Keratinocyte (primary cell): ENCODE results near the gene RDH16. TPM values are rescaled to one million over a fixed set of nuclear protein-coding genes. Genes with fewer than 3 reads are reported as not detected.
"Not testable (repeated sequence)": the region's sequence is repeated elsewhere in the genome, so short reads cannot be mapped to it uniquely, and the experiment has no call there.

ENCODE experiments used
- DNase-seq: peaks from one replicate; pipeline ENCODE4 v3.0.0-alpha.2; 2011; ENCODE audit warnings: low read depth, missing footprints, low spot score
- FAIRE-seq: peaks from 2 replicates; lab custom pipeline; 2011; peaks lifted over from hg19 to GRCh38; lab: Jason Lieb, UNC
- H2AFZ ChIP-seq: 2 replicates; pipeline ENCODE4 v1.6.0; 2012; ENCODE audit warnings: low read length, control low read depth, inconsistent platforms; ENCODE audit not compliant: control insufficient read depth
- H3K27ac ChIP-seq: 2 replicates; pipeline ENCODE4 v1.5.1; 2011; ENCODE audit warnings: low read length; ENCODE audit not compliant: control insufficient read depth, insufficient read depth
- H3K27me3 ChIP-seq: 3 replicates; pipeline ENCODE4 v1.6.0; 2011; ENCODE audit warnings: low read length; ENCODE audit not compliant: control insufficient read depth, insufficient read depth; ENCODE audit errors: extremely low read depth
- H3K36me3 ChIP-seq, 2 experiments: 2 replicates in 1 of 2; 3 replicates in 1 of 2; pipeline ENCODE4 v1.5.1; 2011; ENCODE audit warnings: low read length in 2 of 2, mild to moderate bottlenecking in 1 of 2; ENCODE audit not compliant: control insufficient read depth in 2 of 2, insufficient read depth in 2 of 2; ENCODE audit errors: extremely low read depth in 1 of 2
- H3K4me1 ChIP-seq: 3 replicates; pipeline ENCODE4 v1.5.1; 2011; ENCODE audit warnings: low read length; ENCODE audit not compliant: control insufficient read depth, insufficient read depth; ENCODE audit errors: extremely low read depth
- H3K4me2 ChIP-seq: 3 replicates; pipeline ENCODE4 v1.6.0; 2011; ENCODE audit warnings: low read depth, low read length; ENCODE audit not compliant: control insufficient read depth, insufficient read depth; ENCODE audit errors: extremely low read depth
- H3K4me3 ChIP-seq, 3 experiments: fragments of 200-600 bp in 1 of 3; sonication (generic) in 1 of 3; 2 replicates in 2 of 3; 3 replicates in 1 of 3; pipeline ENCODE4 v1.5.1; 2011 to 2016; ENCODE audit warnings: low read length in 3 of 3, mild to moderate bottlenecking in 3 of 3, control low read depth in 2 of 3, inconsistent platforms in 1 of 3, low read depth in 1 of 3, mixed read lengths in 1 of 3, mixed run types in 1 of 3, moderate library complexity in 1 of 3; ENCODE audit not compliant: control insufficient read depth in 2 of 3, insufficient read depth in 2 of 3; ENCODE audit errors: extremely low read depth in 1 of 3
- H3K79me2 ChIP-seq: 2 replicates; pipeline ENCODE4 v1.6.0; 2012; ENCODE audit warnings: low read length; ENCODE audit not compliant: control insufficient read depth, insufficient read depth
- H3K9ac ChIP-seq: 3 replicates; pipeline ENCODE4 v1.6.0; 2011; ENCODE audit warnings: low read length; ENCODE audit not compliant: control insufficient read depth, insufficient read depth; ENCODE audit errors: extremely low read depth
- H3K9me1 ChIP-seq: 3 replicates; pipeline ENCODE4 v1.6.0; 2011; ENCODE audit warnings: low read length; ENCODE audit not compliant: control insufficient read depth, insufficient read depth; ENCODE audit errors: extremely low read depth
- H3K9me3 ChIP-seq: 2 replicates; pipeline ENCODE4 v1.5.1; 2012; ENCODE audit warnings: low read depth, low read length; ENCODE audit not compliant: control insufficient read depth
- H4K20me1 ChIP-seq: 3 replicates; pipeline ENCODE4 v1.6.0; 2011; ENCODE audit warnings: low read length; ENCODE audit not compliant: control insufficient read depth, insufficient read depth; ENCODE audit errors: extremely low read depth
- CTCF ChIP-seq, 3 experiments: IDR thresholded peaks in 1 of 3; conservative IDR thresholded peaks in 1 of 3; optimal IDR thresholded peaks in 1 of 3; 2 replicates in 2 of 3; 3 replicates in 1 of 3; pipeline versions ENCODE3 to v1.5.1; 2011; ENCODE audit warnings: low read length in 3 of 3, mild to moderate bottlenecking in 3 of 3, moderate library complexity in 2 of 3, control low read depth in 1 of 3, inconsistent platforms in 1 of 3; ENCODE audit not compliant: insufficient read depth in 2 of 3; ENCODE audit errors: extremely low read depth in 1 of 3
- EZH2 ChIP-seq: IDR thresholded peaks from one replicate; pipeline ENCODE4 v1.6.1; 2012; ENCODE audit warnings: inconsistent platforms, mild to moderate bottlenecking, low read length, moderate library complexity
- dilution Hi-C: fragments of 300-500 bp; cut with MboI; formaldehyde crosslinking; loops from one replicate; pipeline ENCODE4 v1.7.0; 2020; ENCODE audit warnings: low sequenced_read_pairs; ENCODE audit not compliant: extremely low pct_ligation_motif_present
- polyA plus RNA-seq, 5 experiments: library from polyadenylated mRNA; depleted of rRNA in 3 of 5; stranded (reverse) in 3 of 5; stranded (forward) in 1 of 5; unstranded in 1 of 5; fragments of >200 nt; gene quantifications; 1 replicate in 1 of 5; 2 replicates in 3 of 5; 3 replicates in 1 of 5; pipeline versions ENCODE4 v1.2.1 to v1.2.3, GENCODE V29; 2011 to 2012; ENCODE audit warnings: missing spikeins in 2 of 5, low read depth in 1 of 5, low replicate concordance in 1 of 5

Gene RDH16
- polyA plus RNA-seq, 1 donor (not counting 4 experiments of a cell fraction or from before 2014, with no cell fraction given) = 0.21 TPM

- DNase-seq = peak; percentile 78
- TF ChIP-seq CTCF (optimal IDR thresholded peaks at IDR 0.05 in 1 of 3, IDR thresholded peaks at IDR 0.05 in 1 of 3, conservative IDR thresholded peaks at IDR 0.05 in 1 of 3; ENCODE audit: extremely low read depth in 1 of 3, insufficient read depth in 2 of 3, low read length in 3 of 3) (no peak), EZH2 (no peak)
- Histone ChIP-seq H3K79me2 (no peaks in the 10 kb centered on the region), H3K4me1 (peaks cover 12% of the 10 kb centered on the region), H3K9me1 (no peaks in the 10 kb centered on the region), H3K9me3 (no peaks in the 10 kb centered on the region), H3K36me3 (no peaks in the 10 kb centered on the region), H3K27ac (no peak overlapping the region), H3K9ac (no peak overlapping the region), H4K20me1 (no peaks in the 10 kb centered on the region), H3K4me2 (peak overlapping the region; percentile 50), H3K4me3 (no peak overlapping the region), H3K27me3 (no peaks in the 10 kb centered on the region), H2AFZ (no peak overlapping the region)
- FAIRE-seq = peak; percentile 95
- dilution Hi-C loops = no loop called here
Observed at GRCh38 chr12:56941299-56942017, 15.9 kb downstream of the RDH16 start.

- FAIRE-seq, H2AFZ ChIP-seq, H3K9ac ChIP-seq, DNase-seq, H3K9me3 ChIP-seq, H3K27ac ChIP-seq, dilution Hi-C loops, H3K36me3 ChIP-seq, H3K79me2 ChIP-seq, H3K4me3 ChIP-seq, H3K9me1 ChIP-seq, H3K4me2 ChIP-seq, H3K27me3 ChIP-seq, H4K20me1 ChIP-seq: not testable (repeated sequence)
- H3K4me1 ChIP-seq = peaks cover 12% of the 10 kb centered on the region
Observed at GRCh38 chr12:56940942-56941298, 16.5 kb downstream of the RDH16 start.

GRCh38 chr12:56935752-56936151, 21.7 kb downstream of the RDH16 start:
- dilution Hi-C loops = no loop called here
- H3K4me3 ChIP-seq = no peak overlapping the region
- no peak for TF ChIP-seq CTCF (optimal IDR thresholded peaks at IDR 0.05 in 1 of 3, IDR thresholded peaks at IDR 0.05 in 1 of 3, conservative IDR thresholded peaks at IDR 0.05 in 1 of 3; ENCODE audit: extremely low read depth in 1 of 3, insufficient read depth in 2 of 3, low read length in 3 of 3)
- no peak for TF ChIP-seq EZH2
- no peak overlapping the region for H3K27ac ChIP-seq
- no peaks in the 10 kb centered on the region for H3K27me3 ChIP-seq
- H3K9me1 ChIP-seq = no peaks in the 10 kb centered on the region
- no peaks in the 10 kb centered on the region for H3K79me2 ChIP-seq
- H3K4me2 ChIP-seq = no peak overlapping the region
- FAIRE-seq = no peak
- H4K20me1 ChIP-seq = no peaks in the 10 kb centered on the region
- no peaks in the 10 kb centered on the region for H3K9me3 ChIP-seq
- DNase-seq = no peak
- H3K9ac ChIP-seq = no peak overlapping the region
- peaks cover 25% of the 10 kb centered on the region for H3K4me1 ChIP-seq
- H2AFZ ChIP-seq = no peak overlapping the region
- no peaks in the 10 kb centered on the region for H3K36me3 ChIP-seq
